Endothelial cell of umbilical vein (primary cell): ENCODE results near the gene SLC45A2. TPM values are rescaled to one million over a fixed set of nuclear protein-coding genes. Genes with fewer than 3 reads are reported as not detected.

Experiments
- BruUV-seq: library from RNA; stranded (reverse); fragments of 400-500 nt; replicated peaks from 2 replicates; lab custom pipeline; 2021; lab: Mats Ljungman, UMichigan
- CTCF ChIA-PET: fragments of 300-600, 350-600 bp; sonication (Branson Sonifier 250); formaldehyde crosslinking; loops from one replicate; lab custom pipeline; 2021; ENCODE audit warnings: antibody characterized with exemption, inconsistent platforms; lab: Charles Lee
- POLR2A ChIA-PET: fragments of 300-600, 350-600 bp; sonication (Branson Sonifier 250); formaldehyde crosslinking; loops from one replicate; lab custom pipeline; 2021; ENCODE audit warnings: antibody characterized with exemption, inconsistent platforms; lab: Charles Lee
- DNase-seq: peaks from one replicate; pipeline ENCODE4 v3.0.0-alpha.2; 2011; ENCODE audit warnings: low read depth, low spot score
- FAIRE-seq: peaks from 2 replicates; lab custom pipeline; 2011; peaks lifted over from hg19 to GRCh38; lab: Jason Lieb, UNC
- H2AFZ ChIP-seq: 2 replicates; pipeline ENCODE4 v1.6.0; 2012; ENCODE audit warnings: low read depth, low read length, control low read depth, inconsistent platforms
- H3K27ac ChIP-seq: 2 replicates; pipeline ENCODE4 v1.5.1; 2011; ENCODE audit warnings: low read depth, mild to moderate bottlenecking, control low read depth, low read length, moderate library complexity; ENCODE audit not compliant: insufficient read depth
- H3K27me3 ChIP-seq, 2 experiments: 2 replicates each; pipeline versions ENCODE4 v1.6.0 to v1.6.1; 2011; ENCODE audit warnings: low read length in 2 of 2, mixed read lengths in 1 of 2; ENCODE audit not compliant: control insufficient read depth in 2 of 2, insufficient read depth in 2 of 2
- H3K36me3 ChIP-seq, 2 experiments: 2 replicates in 1 of 2; 3 replicates in 1 of 2; pipeline ENCODE4 v1.5.1; 2011; ENCODE audit warnings: low read length in 2 of 2, mild to moderate bottlenecking in 1 of 2, moderate library complexity in 1 of 2; ENCODE audit not compliant: control insufficient read depth in 2 of 2, insufficient read depth in 2 of 2; ENCODE audit errors: extremely low read depth in 1 of 2
- H3K4me1 ChIP-seq: 3 replicates; pipeline ENCODE4 v1.5.1; 2011; ENCODE audit warnings: mild to moderate bottlenecking, low read length; ENCODE audit not compliant: control insufficient read depth, insufficient read depth; ENCODE audit errors: extremely low read depth
- H3K4me2 ChIP-seq: 2 replicates; pipeline ENCODE4 v1.6.1; 2011; ENCODE audit warnings: low read length, control low read depth, mixed read lengths; ENCODE audit not compliant: insufficient read depth
- H3K4me3 ChIP-seq, 3 experiments: fragments of 200-600 bp in 1 of 3; sonication (generic), shearing (Covaris generic) in 1 of 3; replicated peaks in 1 of 3; 2 replicates each; pipeline ENCODE4 v1.5.1; 2011 to 2016; ENCODE audit warnings: control low read depth in 3 of 3, low read length in 3 of 3, mild to moderate bottlenecking in 2 of 3, inconsistent platforms in 1 of 3, low read depth in 1 of 3, moderate library complexity in 1 of 3; ENCODE audit not compliant: insufficient read depth in 1 of 3
- H3K79me2 ChIP-seq: 2 replicates; pipeline ENCODE4 v1.6.0; 2012; ENCODE audit warnings: low read length, inconsistent platforms; ENCODE audit not compliant: control insufficient read depth, insufficient read depth
- H3K9ac ChIP-seq: replicated peaks from 2 replicates; pipeline ENCODE3; 2011; ENCODE audit warnings: low read length, control low read depth; ENCODE audit not compliant: insufficient read depth; ENCODE audit errors: extremely low read depth
- H3K9me1 ChIP-seq: replicated peaks from 3 replicates; pipeline ENCODE4 v1.6.0; 2011; ENCODE audit warnings: mild to moderate bottlenecking, low read length; ENCODE audit not compliant: control insufficient read depth, insufficient read depth; ENCODE audit errors: extremely low read depth
- H3K9me3 ChIP-seq: replicated peaks from 2 replicates; pipeline ENCODE4 v1.5.1; 2012; ENCODE audit warnings: low read length, inconsistent platforms; ENCODE audit not compliant: control insufficient read depth, insufficient read depth
- H4K20me1 ChIP-seq: replicated peaks from 2 replicates; pipeline ENCODE3; 2011; ENCODE audit warnings: mild to moderate bottlenecking, low read length; ENCODE audit not compliant: control insufficient read depth, insufficient read depth; ENCODE audit errors: extremely low read depth
- CTCF ChIP-seq, 2 donors: IDR thresholded peaks; 1 replicate in 1 of 2; 2 replicates in 1 of 2; pipeline ENCODE4 v1.5.1; 2011; ENCODE audit warnings: low read length in 2 of 2, mild to moderate bottlenecking in 2 of 2, moderate library complexity in 2 of 2, control low read depth in 1 of 2, inconsistent platforms in 1 of 2, low read depth in 1 of 2; ENCODE audit not compliant: insufficient read depth in 1 of 2; ENCODE audit errors: extremely low read depth in 1 of 2
- EZH2 ChIP-seq: IDR thresholded peaks from 2 replicates; pipeline ENCODE4 v1.6.1; 2012; ENCODE audit warnings: borderline replicate concordance, low read depth, mild to moderate bottlenecking, moderate library complexity, low read length, inconsistent platforms; ENCODE audit not compliant: severe bottlenecking
- FOS ChIP-seq: IDR thresholded peaks from 2 replicates; pipeline ENCODE4 v1.6.1; 2011; ENCODE audit warnings: mild to moderate bottlenecking, low read length, moderate library complexity, borderline replicate concordance; ENCODE audit not compliant: insufficient read depth
- GATA2 ChIP-seq: IDR thresholded peaks from 2 replicates; pipeline ENCODE4 v1.7.0; 2011; ENCODE audit warnings: low read depth, mild to moderate bottlenecking, moderate library complexity, mixed read lengths, low read length; ENCODE audit not compliant: insufficient read length, insufficient read depth
- JUN ChIP-seq: IDR thresholded peaks from 2 replicates; pipeline ENCODE4 v1.6.1; 2011; ENCODE audit warnings: borderline replicate concordance, low read depth; ENCODE audit not compliant: insufficient read length, insufficient read depth
- MAX ChIP-seq: IDR thresholded peaks from 2 replicates; pipeline ENCODE4 v1.6.1; 2011; ENCODE audit not compliant: insufficient read depth, insufficient read length
- POLR2A ChIP-seq: IDR thresholded peaks from 2 replicates; pipeline ENCODE4 v1.6.1; 2012; ENCODE audit warnings: low read depth, mild to moderate bottlenecking, control low read depth, low read length
- dilution Hi-C: fragments of 300-500 bp; cut with MboI; formaldehyde crosslinking; loops from one replicate; pipeline ENCODE4 v1.15.0; 2019; ENCODE audit warnings: low sequenced_read_pairs; ENCODE audit not compliant: extremely low pct_ligation_motif_present
- intact Hi-C: fragments of 100-400 bp; cut with micrococcal nuclease; formaldehyde crosslinking; loops from one replicate; pipeline ENCODE4 v1.10.0; 2022
- polyA plus RNA-seq, 4 experiments: library from polyadenylated mRNA; depleted of rRNA in 3 of 4; stranded (reverse) in 3 of 4; unstranded in 1 of 4; fragments of >200 nt; gene quantifications; 2 replicates each; pipeline versions ENCODE4 v1.2.1 to v1.2.3, GENCODE V29; 2011 to 2012; ENCODE audit warnings: missing spikeins in 1 of 4
- total RNA-seq: library from RNA; stranded (reverse); gene quantifications from 2 replicates; pipeline ENCODE4 v1.2.3, GENCODE V29; 2021

SLC45A2 gene
- total and polyA plus RNA-seq, 2 donors (not counting 3 experiments of a cell fraction or from before 2014, with no cell fraction given) = not detected

- no TSS peak for BruUV-seq
- no peak for DNase-seq
- no peak for FAIRE-seq
- intact Hi-C loops = no loop called here
- no peaks in the 10 kb centered on the region for H3K9me3 ChIP-seq
- H3K9me1 ChIP-seq = no peaks in the 10 kb centered on the region
- H3K4me3 ChIP-seq = no peak overlapping the region
- H3K27ac ChIP-seq = no peak overlapping the region
- POLR2A ChIA-PET = no interaction called here
- peaks cover 0 to 5% of the 10 kb centered on the region in 2 experiments for H3K36me3 ChIP-seq
- dilution Hi-C loops = no loop called here
- no peak overlapping the region for H3K9ac ChIP-seq
- H3K27me3 ChIP-seq = no peaks in the 10 kb centered on the region
- TF ChIP-seq MAX = no peak
- TF ChIP-seq CTCF (IDR thresholded peaks at IDR 0.05; ENCODE audit: extremely low read depth in 1 of 2, insufficient read depth in 1 of 2, low read depth in 1 of 2, low read length in 2 of 2) = no peak
- no peak for TF ChIP-seq GATA2
- no peak for TF ChIP-seq JUN
- TF ChIP-seq FOS = no peak
- no peak for TF ChIP-seq EZH2
- no peak for TF ChIP-seq POLR2A
- no peak overlapping the region for H3K4me2 ChIP-seq
- no peaks in the 10 kb centered on the region for H4K20me1 ChIP-seq
- H3K4me1 ChIP-seq = peaks cover 10% of the 10 kb centered on the region
- CTCF ChIA-PET = no interaction called here
- H2AFZ ChIP-seq = no peak overlapping the region
- H3K79me2 ChIP-seq = no peaks in the 10 kb centered on the region
Observed at GRCh38 chr5:34002629-34003328, 18.3 kb upstream of the SLC45A2 start.
